Erythroblast (primary cell): ENCODE data around the gene PRAF2.

Experiments
- GATA1 ChIP-seq: IDR thresholded peaks from 2 replicates; pipeline ENCODE4 v1.6.1; 2011; ENCODE audit warnings: low read depth, mild to moderate bottlenecking, control low read depth, low read length, moderate library complexity
- POLR2A ChIP-seq: IDR thresholded peaks from 2 replicates; pipeline ENCODE4 v1.6.1; 2011; ENCODE audit warnings: mild to moderate bottlenecking, low read length

- TF ChIP-seq POLR2A (no peak), GATA1 (no peak)
These were observed 8.6 kb upstream of the PRAF2 start for GRCh38 chrX:49082271-49082871.
